HG03378 (cell line): Measurements from ENCODE around the gene STX8.
"Not testable (repeated sequence)": the region's sequence is repeated elsewhere in the genome, so short reads cannot be mapped to it uniquely, and the experiment has no call there.

ENCODE experiments used
- ATAC-seq: cut with Tn5 transposase; IDR thresholded peaks from one replicate; pipeline ENCODE4 v1.9.1; 2021; ENCODE audit warnings: mild to moderate bottlenecking, moderate library complexity; ENCODE audit not compliant: unreplicated experiment

Gene STX8

GRCh38 chr17:9408381-9408780 lies 167.2 kb downstream of the STX8 start:
- ATAC-seq: no peak

DNA sequence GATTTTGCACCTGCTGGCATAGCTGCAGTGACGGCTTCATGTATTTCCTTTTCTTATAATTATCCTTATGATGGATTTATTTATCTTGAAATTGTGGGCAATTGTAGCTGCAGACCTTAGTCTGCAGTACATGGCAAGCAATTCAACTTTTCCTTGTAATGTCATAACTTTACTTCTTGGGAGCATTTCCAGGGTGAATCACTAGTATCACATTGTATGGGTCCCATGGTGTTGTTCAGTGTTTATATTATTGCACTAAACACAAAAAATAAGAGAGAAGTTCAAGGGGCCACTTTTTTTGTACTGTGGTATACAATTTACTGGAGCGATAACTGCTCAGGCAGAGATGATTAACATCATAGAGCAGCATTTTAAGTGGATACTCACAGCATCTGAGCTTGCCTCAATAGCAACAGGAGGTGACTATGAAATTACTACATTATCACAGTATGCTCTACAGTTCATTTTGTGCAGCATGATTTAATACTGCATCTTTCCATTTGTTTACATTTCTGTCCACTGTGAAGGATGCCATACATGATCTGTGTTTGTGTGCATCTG lies 169.5 kb downstream of the STX8 start:
- ATAC-seq: no peak

- no peak for ATAC-seq
Observed at GRCh38 chr17:9403257-9403656, 172.4 kb downstream of the STX8 start.

GRCh38 chr17:9402590-9403199 lies 172.9 kb downstream of the STX8 start:
- ATAC-seq: no peak

DNA sequence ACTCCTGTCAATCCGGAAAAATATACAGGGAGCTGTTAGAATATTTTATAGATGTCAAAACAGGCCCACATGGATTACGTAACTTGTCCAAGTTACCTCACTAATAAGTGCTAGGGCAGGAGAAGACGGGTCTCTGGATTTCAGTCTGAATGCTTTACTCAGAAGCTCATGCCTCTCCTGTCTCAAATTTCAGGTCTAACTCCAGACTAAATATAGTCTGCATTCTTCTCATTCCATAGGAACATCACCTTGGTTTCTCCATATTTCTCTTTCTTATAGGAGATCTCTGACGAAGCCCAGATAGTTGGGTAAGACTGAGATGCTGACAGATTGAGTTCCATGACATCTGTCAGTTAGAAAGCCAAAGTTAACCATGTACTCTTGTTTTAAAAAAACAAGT lies 174.2 kb downstream of the STX8 start:
- no peak for ATAC-seq

DNA sequence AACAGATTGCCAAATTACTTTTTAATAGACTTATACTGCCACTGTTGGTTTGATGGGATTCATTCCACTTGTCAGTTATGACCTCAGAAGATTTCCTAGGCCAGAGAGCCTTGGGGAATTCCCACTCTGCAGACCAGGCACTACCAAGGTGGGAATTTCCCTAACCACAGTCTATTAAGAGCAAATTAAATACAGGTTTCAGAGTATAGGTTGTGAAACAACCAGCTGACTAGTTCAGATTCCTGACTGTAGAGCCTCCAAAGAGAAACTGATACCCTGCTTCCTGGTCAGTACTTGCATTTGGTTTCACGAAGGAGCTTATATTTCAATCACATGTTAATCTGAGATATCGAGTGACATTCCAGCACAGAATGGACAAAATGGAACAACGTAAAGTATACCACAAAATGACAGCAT lies 186.5 kb downstream of the STX8 start:
- peak; percentile 87 for ATAC-seq

DNA sequence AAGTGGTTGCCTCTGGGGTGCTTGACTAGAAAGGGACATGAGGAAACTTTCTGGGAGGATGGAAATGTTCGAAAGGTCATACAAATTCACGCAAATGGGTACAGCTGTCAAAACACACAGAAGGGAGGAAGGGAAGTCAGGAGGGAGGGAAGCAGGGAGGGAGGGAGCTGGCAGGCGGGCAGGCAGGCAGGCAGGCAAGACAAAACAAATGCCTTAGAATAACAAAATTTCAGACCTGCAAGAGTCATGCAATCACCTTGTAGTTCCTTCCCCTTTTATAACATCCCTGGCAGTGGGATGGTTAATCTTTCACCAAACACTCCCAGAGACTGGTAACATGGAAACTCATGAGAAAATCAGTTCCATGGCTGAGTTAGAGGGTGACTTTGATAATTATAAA lies 189.2 kb downstream of the STX8 start:
- ATAC-seq: no peak

GRCh38 chr17:9383826-9384225 lies 191.8 kb downstream of the STX8 start:
- no peak for ATAC-seq

- no peak for ATAC-seq
Observed at GRCh38 chr17:9382626-9383025, 193.0 kb downstream of the STX8 start.

GRCh38 chr17:9381068-9381467 lies 194.6 kb downstream of the STX8 start:
- no peak for ATAC-seq

- no peak for ATAC-seq
Observed at GRCh38 chr17:9380361-9380760, 195.3 kb downstream of the STX8 start.

DNA sequence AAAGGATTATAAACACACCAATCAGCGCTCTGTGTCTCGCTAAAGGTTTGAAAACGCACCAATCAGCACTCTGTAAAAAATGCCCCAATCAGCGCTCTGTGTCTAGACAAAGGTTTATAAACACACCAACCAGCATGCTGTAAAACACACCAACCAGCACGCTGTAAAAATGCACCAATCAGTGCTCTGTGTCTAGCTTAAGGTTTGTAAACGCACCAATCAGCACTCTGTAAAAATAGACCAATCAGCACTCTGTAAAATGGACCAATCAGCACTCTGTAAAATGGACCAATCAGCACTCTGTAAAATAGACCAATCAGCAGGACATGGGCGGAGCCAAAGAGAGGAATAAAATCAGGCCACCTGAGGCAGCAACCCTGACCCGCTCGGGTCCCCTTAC lies 199.4 kb downstream of the STX8 start:
- ATAC-seq: not testable (repeated sequence)

DNA sequence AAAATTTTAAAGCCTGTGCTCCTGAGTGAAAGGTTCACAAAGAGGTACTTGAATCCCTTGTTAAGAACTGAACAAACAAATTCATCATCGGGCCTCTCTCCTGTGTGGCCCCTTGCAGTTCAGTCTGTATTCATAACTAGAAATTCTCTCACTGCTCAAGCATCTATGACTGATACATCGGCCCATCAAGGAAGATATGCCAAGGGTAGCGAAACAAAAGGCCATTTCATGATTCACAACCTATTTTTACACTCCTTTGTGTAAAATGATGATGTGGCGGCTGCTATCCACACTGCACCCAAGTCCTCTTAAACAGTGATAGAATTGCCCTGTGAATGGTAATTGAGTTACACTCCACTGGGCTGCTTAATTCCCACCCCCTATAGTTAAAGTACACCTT lies 204.6 kb downstream of the STX8 start:
- no peak for ATAC-seq

DNA sequence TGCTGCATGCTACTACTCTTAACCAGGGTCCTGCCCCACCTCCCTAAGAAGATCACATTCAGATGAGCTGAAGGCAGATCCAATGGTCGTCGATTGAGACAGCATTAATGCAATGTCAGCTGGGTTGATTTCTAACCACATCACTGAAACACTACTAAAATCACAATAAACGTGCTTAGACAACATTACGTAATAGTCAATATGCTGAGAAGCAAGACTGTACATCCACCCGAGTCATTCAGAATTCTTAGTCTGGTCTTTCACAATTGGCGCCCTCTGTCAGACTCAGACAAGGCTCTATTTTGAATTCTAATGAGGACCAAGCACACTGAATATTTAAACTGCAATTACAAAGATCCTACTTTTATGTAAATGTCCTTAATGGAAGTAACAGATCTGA lies 205.2 kb downstream of the STX8 start:
- ATAC-seq: no peak

GRCh38 chr17:9368631-9369030 lies 207.0 kb downstream of the STX8 start:
- ATAC-seq: no peak

DNA sequence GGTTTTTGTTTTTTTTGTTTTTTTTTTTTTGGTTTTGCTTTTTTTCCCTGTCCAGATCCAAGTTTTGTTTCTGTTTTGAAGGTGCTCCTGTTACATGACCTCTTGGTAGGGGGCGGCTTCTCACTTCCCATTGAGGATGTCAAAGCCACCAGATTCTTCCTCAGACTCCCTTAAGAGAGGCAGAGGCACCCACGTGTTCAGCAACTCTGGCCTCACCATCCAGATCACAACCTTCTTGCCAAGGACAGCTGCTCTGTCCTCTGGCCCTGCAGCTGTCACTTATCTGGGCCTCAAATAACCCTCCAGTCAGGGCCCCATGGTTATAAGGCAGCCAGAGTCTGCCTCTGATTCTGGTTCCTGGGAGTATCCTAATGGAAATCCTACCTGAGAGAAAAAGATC lies 208.5 kb downstream of the STX8 start:
- no peak for ATAC-seq

DNA sequence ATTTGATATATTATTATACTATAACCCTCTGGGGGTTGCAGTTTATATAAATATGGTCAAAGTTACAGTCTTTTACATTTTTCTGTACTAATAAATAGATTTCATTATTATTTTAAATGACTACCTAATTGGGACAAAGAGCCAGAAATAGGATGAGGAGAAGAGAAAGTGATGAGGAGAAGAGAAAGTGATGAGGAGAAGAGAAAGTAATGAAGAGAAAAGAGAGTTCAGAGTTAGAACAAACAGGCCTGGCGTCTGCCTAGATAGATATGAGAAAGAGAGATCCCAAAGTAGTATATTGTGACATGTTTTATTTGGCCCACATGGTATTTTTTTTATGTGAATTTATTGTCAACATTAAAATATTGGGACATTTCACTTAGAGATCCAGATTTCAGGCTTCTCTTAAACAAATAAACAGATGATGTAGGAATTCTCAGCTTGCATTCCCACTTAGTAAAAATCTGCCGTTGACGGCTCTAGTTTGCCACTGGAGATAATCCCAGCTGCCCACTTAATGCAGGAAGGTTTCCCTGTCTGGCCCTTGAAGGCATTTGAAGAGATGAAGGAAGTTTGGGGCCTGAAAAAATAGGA lies 210.7 kb downstream of the STX8 start:
- ATAC-seq: no peak

DNA sequence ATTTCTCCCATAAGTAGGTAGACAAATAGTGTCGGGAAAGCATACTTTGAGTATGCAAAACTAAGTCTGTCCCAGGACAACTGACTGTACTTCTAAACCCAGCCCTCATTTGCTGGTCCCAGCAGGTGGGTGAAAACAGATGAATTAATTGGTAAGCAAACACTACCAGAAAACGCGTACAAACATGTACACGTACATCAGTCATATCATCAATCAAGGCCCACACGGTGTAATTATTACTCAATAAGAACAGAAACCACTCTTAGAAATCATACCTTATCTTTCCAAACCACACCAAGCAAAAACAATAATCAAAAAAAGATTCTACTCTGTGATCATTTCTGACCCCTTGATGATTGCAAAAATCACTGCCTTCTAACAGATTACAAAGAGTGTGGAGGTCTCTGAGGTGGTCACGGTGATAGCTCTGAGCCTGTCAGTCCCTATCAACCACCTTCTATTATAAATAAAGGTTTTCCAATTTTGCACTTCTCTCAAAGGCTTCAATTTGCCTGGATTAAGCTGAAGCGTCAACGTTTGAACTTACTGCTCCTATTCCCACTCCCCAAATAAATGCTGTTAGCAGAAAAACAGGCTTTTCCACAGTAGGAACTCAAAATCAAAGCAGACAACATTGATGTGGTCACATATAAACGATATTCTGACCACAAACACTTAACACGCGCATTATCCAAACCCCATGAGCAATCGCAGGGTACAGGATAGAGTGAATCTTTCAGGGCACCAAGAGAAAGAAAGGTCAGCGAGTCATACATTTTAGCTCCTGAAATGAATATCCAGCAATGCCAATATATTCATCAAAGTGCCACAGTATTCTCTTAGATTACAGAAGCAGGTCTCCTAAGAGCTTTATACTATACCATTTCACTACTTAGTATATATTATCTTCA lies 211.9 kb downstream of the STX8 start:
- ATAC-seq: no peak

- no peak for ATAC-seq
Observed at GRCh38 chr17:9361188-9361955, 214.2 kb downstream of the STX8 start.

- no peak for ATAC-seq
Observed at GRCh38 chr17:9360677-9361081, 214.9 kb downstream of the STX8 start.

DNA sequence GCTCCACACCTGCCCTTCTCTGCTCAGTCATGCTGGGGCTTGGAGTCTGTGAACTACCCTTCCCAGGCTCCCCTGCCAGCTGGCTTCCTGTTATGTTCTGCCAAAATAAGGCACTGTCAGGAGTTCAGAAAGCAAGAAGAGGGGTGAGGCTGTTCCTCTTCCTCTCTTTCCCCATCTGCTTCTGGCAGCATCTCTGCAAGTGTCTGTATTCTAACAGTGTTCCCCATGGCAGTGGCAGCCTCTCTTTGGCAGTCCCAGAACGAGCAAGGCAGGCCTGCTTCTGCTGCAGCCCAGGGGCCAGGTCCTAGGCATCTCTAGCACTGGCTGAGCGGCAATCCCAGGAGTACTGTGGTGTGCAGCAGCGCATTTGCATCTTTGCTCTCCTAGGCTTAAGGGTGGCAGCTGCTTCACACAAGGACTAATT lies 219.1 kb downstream of the STX8 start:
- ATAC-seq: no peak
